ENCODE measurements around the gene MRGPRG. TPM values are rescaled to one million over a fixed set of nuclear protein-coding genes. Genes with fewer than 3 reads are reported as not detected.
A peak's percentile ranks its signal among the peaks of the same experiment; 100 is the strongest.

The MRGPRG gene
- total and polyA plus RNA-seq, 5 experiments from 2014 or later = not detected

- peaks cover 0 to 8% (median 5%) of the 10 kb centered on the region in 3 donors for H3K36me3 Mint-ChIP-seq
- no peak for ATAC-seq
- peaks cover 4 to 17% (median 12%) of the 10 kb centered on the region in 9 donors for H3K9me3 Mint-ChIP-seq
- peak in 1 of 10 donors; percentile 28 for DNase-seq
- peaks cover 0 to 12% (median 8%) of the 10 kb centered on the region in 4 donors for H3K4me1 Mint-ChIP-seq
- POLR2A ChIA-PET = no interaction called here
- H3K27ac Mint-ChIP-seq = no peak overlapping the region
- H3K4me3 Mint-ChIP-seq = no peak overlapping the region
- peaks cover 2 to 34% (median 7%) of the 10 kb centered on the region in 5 donors for H3K27me3 Mint-ChIP-seq
Measured at GRCh38 chr11:3213659-3214419, 4.8 kb downstream of the MRGPRG start.

DNA sequence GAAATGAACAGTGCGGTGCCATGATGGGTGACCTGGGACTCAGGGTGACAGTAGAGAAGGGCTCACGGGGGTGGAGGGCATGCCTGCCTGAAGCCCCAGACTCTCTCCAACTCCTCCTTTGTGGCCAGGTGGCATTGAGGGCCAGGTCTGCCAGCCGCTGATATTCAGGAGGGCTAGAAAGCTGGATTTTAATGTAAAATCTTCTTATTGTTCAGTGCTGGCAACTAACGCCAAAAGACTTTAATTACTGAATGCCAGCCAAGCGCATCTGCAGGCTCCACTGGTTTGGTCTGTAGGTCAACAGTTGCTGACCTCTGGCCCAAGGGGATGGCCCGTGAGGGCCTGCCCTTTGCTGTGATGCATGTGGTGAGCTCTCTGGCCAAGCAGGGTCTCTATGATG is 10.3 kb downstream of the MRGPRG start:
- peaks cover 4 to 17% (median 12%) of the 10 kb centered on the region in 9 donors for H3K9me3 Mint-ChIP-seq
- no peak overlapping the region for H3K4me3 Mint-ChIP-seq
- POLR2A ChIA-PET = no interaction called here
- ATAC-seq (no peak), DNase-seq (peak in 1 of 10 donors; percentile 38)
- H3K4me1 Mint-ChIP-seq = peaks cover 0 to 11% (median 6%) of the 10 kb centered on the region in 4 donors
- peaks cover 0 to 8% (median 5%) of the 10 kb centered on the region in 3 donors for H3K36me3 Mint-ChIP-seq
- no peak overlapping the region for H3K27ac Mint-ChIP-seq
- peaks cover 0 to 7% (median 0%) of the 10 kb centered on the region in 5 donors for H3K27me3 Mint-ChIP-seq

- peaks cover 0 to 7% (median 2%) of the 10 kb centered on the region in 5 donors for H3K27me3 Mint-ChIP-seq
- H3K27ac Mint-ChIP-seq = no peak overlapping the region
- H3K4me3 Mint-ChIP-seq = no peak overlapping the region
- H3K4me1 Mint-ChIP-seq = peaks cover 2 to 14% (median 7%) of the 10 kb centered on the region in 4 donors
- ATAC-seq = no peak
- peaks cover 4 to 17% (median 12%) of the 10 kb centered on the region in 9 donors for H3K9me3 Mint-ChIP-seq
- peaks cover 0 to 8% (median 5%) of the 10 kb centered on the region in 3 donors for H3K36me3 Mint-ChIP-seq
- POLR2A ChIA-PET = no interaction called here
- DNase-seq = peak in 1 of 10 donors; percentile 35
Measured at GRCh38 chr11:3207526-3208189, 11.0 kb downstream of the MRGPRG start.

GRCh38 chr11:3206922-3207204 is 11.8 kb downstream of the MRGPRG start:
- Mint-ChIP-seq H3K27ac (no peak overlapping the region), H3K36me3 (peaks cover 0 to 8% (median 4%) of the 10 kb centered on the region in 3 donors), H3K9me3 (peaks cover 3 to 14% (median 12%) of the 10 kb centered on the region in 9 donors), H3K4me3 (no peak overlapping the region), H3K27me3 (peaks cover 0 to 6% (median 4%) of the 10 kb centered on the region in 5 donors), H3K4me1 (peaks cover 4 to 22% (median 11%) of the 10 kb centered on the region in 4 donors)
- ATAC-seq = no peak
- POLR2A ChIA-PET = no interaction called here
- peak in 1 of 10 donors; percentile 19 for DNase-seq

DNA sequence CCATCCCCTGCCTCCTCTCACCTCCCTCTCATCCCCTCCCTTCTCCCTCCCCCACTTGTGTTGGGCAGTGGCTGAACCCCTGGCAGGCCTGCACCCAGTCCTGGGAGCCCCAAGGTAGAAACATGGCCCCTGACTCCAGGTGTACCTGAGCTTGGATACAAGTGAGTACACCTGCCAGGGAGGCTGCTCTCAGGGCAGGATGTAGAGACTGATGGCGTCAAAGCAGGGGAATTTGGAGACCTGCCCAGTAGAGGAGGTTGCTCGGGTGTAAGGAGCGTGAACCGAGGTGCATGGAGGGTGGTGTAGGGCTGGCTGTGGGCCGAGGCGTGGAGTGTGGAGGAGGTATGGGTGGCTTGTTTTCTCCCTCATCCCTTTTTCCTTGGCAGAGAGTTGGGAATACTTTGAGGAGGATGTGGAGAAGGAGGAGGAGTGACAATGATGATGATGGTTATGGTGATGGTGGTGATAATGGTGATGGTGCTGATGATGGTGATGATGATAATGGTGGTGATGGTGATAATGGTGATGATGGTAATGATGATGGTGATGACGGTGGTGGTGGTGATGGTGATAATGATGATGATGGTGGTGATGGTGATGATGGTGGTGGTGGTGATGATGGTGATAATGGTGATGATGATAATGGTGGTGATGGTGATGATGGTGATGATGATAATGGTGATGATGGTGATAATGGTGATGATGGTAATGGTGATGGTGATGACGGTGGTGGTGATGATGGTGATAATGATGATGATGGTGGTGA is 12.3 kb downstream of the MRGPRG start:
- Mint-ChIP-seq H3K27ac (peak overlapping the region in 1 of 10 donors; percentile 93), H3K36me3 (peaks cover 0 to 5% (median 0%) of the 10 kb centered on the region in 3 donors), H3K4me1 (peaks cover 4 to 25% (median 11%) of the 10 kb centered on the region in 4 donors), H3K27me3 (peaks cover 0 to 8% (median 3%) of the 10 kb centered on the region in 5 donors), H3K9me3 (peaks cover 0 to 9% (median 7%) of the 10 kb centered on the region in 9 donors), H3K4me3 (no peak overlapping the region)
- ATAC-seq (no peak), DNase-seq (peak in 1 of 10 donors; percentile 9)
- POLR2A ChIA-PET = no interaction called here

DNA sequence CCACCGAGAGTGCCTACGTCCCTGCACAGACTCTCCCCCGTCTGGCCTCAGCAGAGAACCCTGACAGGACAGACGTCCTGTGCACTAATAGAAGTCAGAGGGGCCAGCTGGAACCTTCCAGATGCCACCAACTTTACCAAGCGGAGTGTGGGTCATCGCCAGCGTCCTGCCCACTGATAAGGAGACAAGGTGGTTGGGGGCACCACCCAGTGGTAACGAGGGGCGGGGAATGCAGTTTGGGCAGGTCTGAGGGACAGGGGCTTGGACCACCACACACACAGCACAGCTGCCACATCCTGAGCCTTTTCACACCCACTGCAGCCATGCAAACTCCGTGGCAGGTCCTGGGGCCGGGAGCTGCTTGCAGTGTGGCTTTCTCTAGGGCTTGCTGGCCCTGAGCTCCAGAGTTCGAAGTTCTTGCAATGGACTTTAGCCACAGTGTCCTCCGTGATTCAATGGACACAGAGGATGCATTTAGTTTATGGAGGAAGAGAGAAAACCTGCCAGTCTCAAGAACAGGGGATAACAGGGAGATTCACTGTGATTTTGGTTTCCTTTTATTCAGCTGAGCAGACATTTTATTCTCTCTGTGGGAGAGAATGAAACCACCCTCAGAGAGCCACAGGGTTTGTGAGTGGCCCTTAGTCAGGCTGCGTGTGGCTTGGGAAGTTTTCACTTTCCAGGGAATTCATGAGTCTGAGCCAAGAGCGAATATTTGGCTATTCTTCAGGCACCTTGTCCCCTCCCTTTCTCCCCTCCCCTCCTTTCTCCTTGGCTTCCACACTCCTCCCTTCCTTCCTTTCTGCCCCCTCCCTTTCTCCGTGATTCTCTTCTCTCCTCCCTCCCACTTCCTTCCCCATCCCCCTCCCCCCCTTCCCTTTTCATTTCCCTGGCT is 13.1 kb downstream of the MRGPRG start:
- H3K4me3 Mint-ChIP-seq = peak overlapping the region in 1 of 10 donors; percentile 68
- no peaks in the 10 kb centered on the region for H3K36me3 Mint-ChIP-seq
- POLR2A ChIA-PET = no interaction called here
- H3K4me1 Mint-ChIP-seq = peaks cover 4 to 29% (median 11%) of the 10 kb centered on the region in 4 donors
- H3K27me3 Mint-ChIP-seq = peaks cover 0 to 8% (median 3%) of the 10 kb centered on the region in 5 donors
- peaks cover 0 to 6% (median 0%) of the 10 kb centered on the region in 9 donors for H3K9me3 Mint-ChIP-seq
- DNase-seq (peak in 2 of 10 donors; percentile 19 to 51), ATAC-seq (no peak)
- H3K27ac Mint-ChIP-seq = peak overlapping the region in 3 of 10 donors; percentile 11 to 93 (median 62)

DNA sequence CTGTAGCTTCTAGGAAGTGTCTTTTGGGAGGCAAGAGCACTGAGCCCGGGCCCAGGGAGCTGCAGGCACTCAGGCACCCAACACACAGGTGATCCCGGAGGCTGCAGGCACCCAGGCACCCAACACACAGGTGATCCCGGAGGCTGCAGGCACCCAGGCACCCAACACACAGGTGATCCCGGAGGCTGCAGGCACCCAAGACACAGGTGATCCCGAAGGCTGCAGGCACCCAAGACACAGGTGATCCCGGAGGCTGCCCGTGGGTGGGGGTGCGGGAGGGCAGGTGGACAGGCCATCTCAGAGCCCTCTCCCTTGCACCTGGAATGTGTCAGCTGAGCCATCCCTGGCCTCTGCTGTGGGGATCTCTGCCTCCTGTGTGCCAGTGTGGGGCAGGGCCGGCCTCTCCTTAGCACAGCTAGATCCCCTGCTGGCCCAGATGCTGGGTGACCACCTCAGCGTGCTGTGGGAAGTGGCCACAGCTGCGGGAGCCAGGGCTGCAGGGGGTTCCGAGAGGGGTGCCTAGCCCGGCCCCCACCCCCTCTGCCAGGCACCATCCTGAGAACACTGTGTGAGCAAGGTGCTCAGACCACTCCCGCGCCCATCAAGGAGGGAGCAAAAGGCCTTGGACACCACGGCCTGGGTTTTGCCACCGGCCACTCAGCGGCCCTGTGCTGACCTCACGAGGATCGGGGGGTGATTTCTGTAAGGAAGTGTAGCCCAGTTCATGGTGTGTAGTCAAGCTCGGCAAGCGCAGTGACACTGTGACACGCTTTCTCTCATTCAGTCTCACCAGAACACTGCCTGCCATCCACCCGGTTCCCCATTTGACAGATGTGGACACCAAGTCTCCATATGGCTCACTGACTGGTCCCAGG is 14.2 kb downstream of the MRGPRG start:
- DNase-seq = peak in 1 of 10 donors; percentile 50
- peak overlapping the region in 2 of 10 donors; percentile 17 to 35 for H3K27ac Mint-ChIP-seq
- no peak for ATAC-seq
- H3K36me3 Mint-ChIP-seq = no peaks in the 10 kb centered on the region
- H3K9me3 Mint-ChIP-seq = peaks cover 0 to 6% (median 0%) of the 10 kb centered on the region in 9 donors
- peaks cover 4 to 29% (median 11%) of the 10 kb centered on the region in 4 donors for H3K4me1 Mint-ChIP-seq
- POLR2A ChIA-PET = no interaction called here
- H3K4me3 Mint-ChIP-seq = no peak overlapping the region
- H3K27me3 Mint-ChIP-seq = peaks cover 0 to 8% (median 3%) of the 10 kb centered on the region in 5 donors

GRCh38 chr11:3203221-3204043 is 15.2 kb downstream of the MRGPRG start:
- Mint-ChIP-seq H3K36me3 (no peaks in the 10 kb centered on the region), H3K4me1 (peaks cover 4 to 29% (median 11%) of the 10 kb centered on the region in 4 donors), H3K27me3 (peaks cover 0 to 11% (median 4%) of the 10 kb centered on the region in 5 donors), H3K4me3 (peak overlapping the region in 3 of 10 donors; percentile 26 to 64 (median 30)), H3K27ac (no peak overlapping the region), H3K9me3 (peaks cover 0 to 6% (median 0%) of the 10 kb centered on the region in 9 donors)
- ATAC-seq (peak in 1 of 2 donors; percentile 5), DNase-seq (peak in 1 of 10 donors; percentile 48)
- POLR2A ChIA-PET = no interaction called here

GRCh38 chr11:3202759-3203158 is 15.9 kb downstream of the MRGPRG start:
- Mint-ChIP-seq H3K4me3 (peak overlapping the region; percentile 4 to 84 (median 72)), H3K27ac (peak overlapping the region in 7 of 10 donors; percentile 11 to 77 (median 36)), H3K4me1 (peaks cover 4 to 29% (median 11%) of the 10 kb centered on the region in 4 donors), H3K27me3 (peaks cover 0 to 12% (median 5%) of the 10 kb centered on the region in 5 donors), H3K36me3 (no peaks in the 10 kb centered on the region), H3K9me3 (peaks cover 0 to 6% (median 0%) of the 10 kb centered on the region in 9 donors)
- POLR2A ChIA-PET = no interaction called here
- peak in 7 of 10 donors; percentile 7 to 64 (median 40) for DNase-seq
- peak; percentile 53 to 91 for ATAC-seq

- peak overlapping the region; percentile 4 to 84 (median 72) for H3K4me3 Mint-ChIP-seq
- H3K9me3 Mint-ChIP-seq = peaks cover 0 to 6% (median 0%) of the 10 kb centered on the region in 9 donors
Measured at GRCh38 chr11:3202305-3202704, 16.3 kb downstream of the MRGPRG start.

More at GRCh38 chr11:3202305-3202704, 16.3 kb downstream of the MRGPRG start:
- ATAC-seq = no peak
- POLR2A ChIA-PET = interaction anchor here (1.2 kb wide), 1 partner anchor 93 kb away, joined by 3 read pairs; no protein-coding TSS in a partner anchor
- peaks cover 4 to 29% (median 11%) of the 10 kb centered on the region in 4 donors for H3K4me1 Mint-ChIP-seq
- peak in 1 of 10 donors; percentile 35 for DNase-seq
- peak overlapping the region in 7 of 10 donors; percentile 11 to 77 (median 36) for H3K27ac Mint-ChIP-seq
- peaks cover 0 to 12% (median 5%) of the 10 kb centered on the region in 5 donors for H3K27me3 Mint-ChIP-seq
- no peaks in the 10 kb centered on the region for H3K36me3 Mint-ChIP-seq
